ENCODE measurements around the gene DNAJC1. TPM values are rescaled to one million over a fixed set of nuclear protein-coding genes. Genes with fewer than 3 reads are reported as not detected.

The DNAJC1 gene
- total and polyA plus RNA-seq, 4 donors = 21.2 to 48.1 (median 32.5) TPM

GRCh38 chr10:21771219-21771618 is 232.3 kb downstream of the DNAJC1 start:
- Histone ChIP-seq H3K9me3 (ENCODE audit: control insufficient read depth in 4 of 4, low read length in 3 of 4) (no peaks in the 10 kb centered on the region), H3K27ac (ENCODE audit: low read depth in 1 of 2, low read length in 2 of 2) (no peak overlapping the region), H3K4me3 (ENCODE audit: low read depth in 1 of 3, low read length in 3 of 3) (no peak overlapping the region), H3K27me3 (ENCODE audit: control insufficient read depth in 4 of 4, insufficient read depth in 4 of 4, low read length in 3 of 4) (no peaks in the 10 kb centered on the region), H3K4me1 (ENCODE audit: control insufficient read depth in 4 of 4, insufficient read depth in 4 of 4, low read length in 3 of 4) (no peaks in the 10 kb centered on the region), H3K9ac (ENCODE audit: low read depth in 1 of 2, low read length in 2 of 2) (no peak overlapping the region), H3K36me3 (ENCODE audit: control insufficient read depth in 4 of 4, insufficient read depth in 3 of 4, low read depth in 1 of 4, low read length in 3 of 4) (no peaks in the 10 kb centered on the region)
- WGBS = over 99% methylated on average over 4 of the region's 4 CpGs
- DNase-seq (ENCODE audit: low spot score) = no peak
- TF ChIP-seq TAF1 (conservative IDR thresholded peaks at IDR 0.05) (no peak), EGR1 (IDR thresholded peaks at IDR 0.05; ENCODE audit: low read depth in 2 of 2) (no peak), SP1 (IDR thresholded peaks at IDR 0.05) (no peak), GABPA (IDR thresholded peaks at IDR 0.05 in 1 of 2, conservative IDR thresholded peaks at IDR 0.05 in 1 of 2) (no peak), HNF4A (conservative IDR thresholded peaks at IDR 0.05) (no peak), YY1 (IDR thresholded peaks at IDR 0.05) (no peak), HNF4G (IDR thresholded peaks at IDR 0.05) (no peak), RXRA (IDR thresholded peaks at IDR 0.05) (no peak), RAD21 (IDR thresholded peaks at IDR 0.05) (no peak), NR2F2 (IDR thresholded peaks at IDR 0.05) (no peak), FOXA2 (IDR thresholded peaks at IDR 0.05) (no peak)
- TF ChIP-seq, protein P1, sequence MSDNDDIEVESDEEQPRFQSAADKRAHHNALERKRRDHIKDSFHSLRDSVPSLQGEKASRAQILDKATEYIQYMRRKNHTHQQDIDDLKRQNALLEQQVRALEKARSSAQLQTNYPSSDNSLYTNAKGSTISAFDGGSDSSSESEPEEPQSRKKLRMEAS (IDR thresholded peaks at IDR 0.05) = no peak
- TF ChIP-seq, protein P2, sequence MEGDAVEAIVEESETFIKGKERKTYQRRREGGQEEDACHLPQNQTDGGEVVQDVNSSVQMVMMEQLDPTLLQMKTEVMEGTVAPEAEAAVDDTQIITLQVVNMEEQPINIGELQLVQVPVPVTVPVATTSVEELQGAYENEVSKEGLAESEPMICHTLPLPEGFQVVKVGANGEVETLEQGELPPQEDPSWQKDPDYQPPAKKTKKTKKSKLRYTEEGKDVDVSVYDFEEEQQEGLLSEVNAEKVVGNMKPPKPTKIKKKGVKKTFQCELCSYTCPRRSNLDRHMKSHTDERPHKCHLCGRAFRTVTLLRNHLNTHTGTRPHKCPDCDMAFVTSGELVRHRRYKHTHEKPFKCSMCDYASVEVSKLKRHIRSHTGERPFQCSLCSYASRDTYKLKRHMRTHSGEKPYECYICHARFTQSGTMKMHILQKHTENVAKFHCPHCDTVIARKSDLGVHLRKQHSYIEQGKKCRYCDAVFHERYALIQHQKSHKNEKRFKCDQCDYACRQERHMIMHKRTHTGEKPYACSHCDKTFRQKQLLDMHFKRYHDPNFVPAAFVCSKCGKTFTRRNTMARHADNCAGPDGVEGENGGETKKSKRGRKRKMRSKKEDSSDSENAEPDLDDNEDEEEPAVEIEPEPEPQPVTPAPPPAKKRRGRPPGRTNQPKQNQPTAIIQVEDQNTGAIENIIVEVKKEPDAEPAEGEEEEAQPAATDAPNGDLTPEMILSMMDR (IDR thresholded peaks at IDR 0.05; ENCODE audit: low read depth, low read length, missing input control) = no peak

- TF ChIP-seq REST (IDR thresholded peaks at IDR 0.05) (no peak), GABPA (IDR thresholded peaks at IDR 0.05 in 1 of 2, conservative IDR thresholded peaks at IDR 0.05 in 1 of 2) (no peak), YY1 (IDR thresholded peaks at IDR 0.05) (no peak), FOXA2 (IDR thresholded peaks at IDR 0.05) (no peak), RXRA (IDR thresholded peaks at IDR 0.05) (no peak), TAF1 (conservative IDR thresholded peaks at IDR 0.05) (no peak)
- TF ChIP-seq, protein P1 (IDR thresholded peaks at IDR 0.05) = no peak
- TF ChIP-seq, protein P3, sequence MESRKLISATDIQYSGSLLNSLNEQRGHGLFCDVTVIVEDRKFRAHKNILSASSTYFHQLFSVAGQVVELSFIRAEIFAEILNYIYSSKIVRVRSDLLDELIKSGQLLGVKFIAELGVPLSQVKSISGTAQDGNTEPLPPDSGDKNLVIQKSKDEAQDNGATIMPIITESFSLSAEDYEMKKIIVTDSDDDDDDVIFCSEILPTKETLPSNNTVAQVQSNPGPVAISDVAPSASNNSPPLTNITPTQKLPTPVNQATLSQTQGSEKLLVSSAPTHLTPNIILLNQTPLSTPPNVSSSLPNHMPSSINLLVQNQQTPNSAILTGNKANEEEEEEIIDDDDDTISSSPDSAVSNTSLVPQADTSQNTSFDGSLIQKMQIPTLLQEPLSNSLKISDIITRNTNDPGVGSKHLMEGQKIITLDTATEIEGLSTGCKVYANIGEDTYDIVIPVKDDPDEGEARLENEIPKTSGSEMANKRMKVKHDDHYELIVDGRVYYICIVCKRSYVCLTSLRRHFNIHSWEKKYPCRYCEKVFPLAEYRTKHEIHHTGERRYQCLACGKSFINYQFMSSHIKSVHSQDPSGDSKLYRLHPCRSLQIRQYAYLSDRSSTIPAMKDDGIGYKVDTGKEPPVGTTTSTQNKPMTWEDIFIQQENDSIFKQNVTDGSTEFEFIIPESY (IDR thresholded peaks at IDR 0.05) = no peak
- DNase-seq (ENCODE audit: low spot score) = no peak
- no peak overlapping the region for H3K9ac ChIP-seq (ENCODE audit: low read depth in 1 of 2, low read length in 2 of 2)
- H3K36me3 ChIP-seq (ENCODE audit: control insufficient read depth in 4 of 4, insufficient read depth in 3 of 4, low read depth in 1 of 4, low read length in 3 of 4) = no peaks in the 10 kb centered on the region
- H3K9me3 ChIP-seq (ENCODE audit: control insufficient read depth in 4 of 4, low read length in 3 of 4) = no peaks in the 10 kb centered on the region
- H3K27me3 ChIP-seq (ENCODE audit: control insufficient read depth in 4 of 4, insufficient read depth in 4 of 4, low read length in 3 of 4) = no peaks in the 10 kb centered on the region
- H3K4me1 ChIP-seq (ENCODE audit: control insufficient read depth in 4 of 4, insufficient read depth in 4 of 4, low read length in 3 of 4) = no peaks in the 10 kb centered on the region
- no peak overlapping the region for H3K4me3 ChIP-seq (ENCODE audit: low read depth in 1 of 3, low read length in 3 of 3)
- 96% methylated on average over 3 of the region's 3 CpGs for WGBS
- H3K27ac ChIP-seq (ENCODE audit: low read depth in 1 of 2, low read length in 2 of 2) = no peak overlapping the region
Observed at GRCh38 chr10:21769041-21769440, 234.5 kb downstream of the DNAJC1 start.

Data from liver (tissue), 9 donors.